Medulla oblongata (tissue), 1 donor: Measurements from ENCODE around the gene DRP2.
A peak's percentile ranks its signal among the peaks of the same experiment; 100 is the strongest.
"Not testable (repeated sequence)": the region's sequence is repeated elsewhere in the genome, so short reads cannot be mapped to it uniquely, and the experiment has no call there.

Experiments
- DNase-seq: peaks from one replicate; pipeline ENCODE4 v3.0.0-alpha.2; 2015; ENCODE audit errors: extremely low spot score

The DRP2 gene

GRCh38 chrX:101241531-101241930 lies 21.9 kb downstream of the DRP2 start:
- no peak for DNase-seq

- DNase-seq = no peak
Measured at GRCh38 chrX:101252634-101253033, 33.0 kb downstream of the DRP2 start.

- DNase-seq = no peak
Measured at GRCh38 chrX:101257448-101258258, 38.1 kb downstream of the DRP2 start.

- no peak for DNase-seq
Measured at GRCh38 chrX:101258259-101258581, 38.6 kb downstream of the DRP2 start.

- no peak for DNase-seq
Measured at GRCh38 chrX:101260435-101260834, 40.8 kb downstream of the DRP2 start.

GRCh38 chrX:101262590-101262989 lies 43.0 kb downstream of the DRP2 start:
- DNase-seq = no peak

- no peak for DNase-seq
Measured at GRCh38 chrX:101263766-101264165, 44.2 kb downstream of the DRP2 start.

GRCh38 chrX:101265869-101266428 lies 46.4 kb downstream of the DRP2 start:
- DNase-seq = no peak

GRCh38 chrX:101274198-101274597 lies 54.6 kb downstream of the DRP2 start:
- no peak for DNase-seq

- DNase-seq = no peak
Measured at GRCh38 chrX:101276238-101276637, 56.7 kb downstream of the DRP2 start.

- peak; percentile 26 for DNase-seq
Measured at GRCh38 chrX:101287402-101287801, 67.8 kb downstream of the DRP2 start.

- DNase-seq = no peak
Measured at GRCh38 chrX:101290957-101291603, 71.5 kb downstream of the DRP2 start, which contains the start of gene TAF7L. Gene TAF7L (minus strand): TSS chrX:101291334. CDS start chrX:101287543, 3,791 bp downstream.

GRCh38 chrX:101295603-101296002 lies 76.0 kb downstream of the DRP2 start:
- DNase-seq = not testable (repeated sequence)

GRCh38 chrX:101303790-101304189 lies 84.2 kb downstream of the DRP2 start:
- no peak for DNase-seq
